Large intestine (tissue), 3 donors: ENCODE results near the gene ASAP2. TPM values are rescaled to one million over a fixed set of nuclear protein-coding genes. Genes with fewer than 3 reads are reported as not detected.

Experiments used
- DNase-seq, 2 donors: peaks; one replicate each; pipeline versions ENCODE4 v3.0.0 to v3.0.0-alpha.2; 2013
- H3K27ac ChIP-seq: one replicate; pipeline ENCODE4 v1.5.1; 2013; ENCODE audit warnings: low read length
- H3K27me3 ChIP-seq: 2 replicates; pipeline ENCODE4 v1.6.1; 2013; ENCODE audit warnings: low read length; ENCODE audit not compliant: control insufficient read depth, insufficient read depth
- H3K36me3 ChIP-seq: 2 replicates; pipeline ENCODE4 v1.6.1; 2013; ENCODE audit warnings: low read length; ENCODE audit not compliant: control insufficient read depth, insufficient read depth
- H3K4me1 ChIP-seq: one replicate; pipeline ENCODE4 v1.6.1; 2013; ENCODE audit warnings: low read length; ENCODE audit not compliant: control insufficient read depth, insufficient read depth
- H3K4me3 ChIP-seq: one replicate; pipeline ENCODE4 v1.5.1; 2013; ENCODE audit warnings: low read length
- H3K9me3 ChIP-seq: one replicate; pipeline ENCODE4 v1.6.1; 2013; ENCODE audit warnings: mild to moderate bottlenecking, low read depth, low read length, moderate library complexity; ENCODE audit not compliant: control insufficient read depth
- WGBS: methylation state at CpG from one replicate; pipeline ENCODE4 v1.1.5; 2013; ENCODE audit warnings: low lambda C conversion rate; ENCODE audit not compliant: insufficient coverage; 5-methylcytosine and 5-hydroxymethylcytosine counted together
- polyA plus RNA-seq: library from polyadenylated mRNA; unstranded; fragments of 120-200 nt; gene quantifications from one replicate; pipeline ENCODE4 v1.2.1, GENCODE V29; 2013

The ASAP2 gene
- polyA plus RNA-seq, 1 donor = 20.0 TPM

DNA sequence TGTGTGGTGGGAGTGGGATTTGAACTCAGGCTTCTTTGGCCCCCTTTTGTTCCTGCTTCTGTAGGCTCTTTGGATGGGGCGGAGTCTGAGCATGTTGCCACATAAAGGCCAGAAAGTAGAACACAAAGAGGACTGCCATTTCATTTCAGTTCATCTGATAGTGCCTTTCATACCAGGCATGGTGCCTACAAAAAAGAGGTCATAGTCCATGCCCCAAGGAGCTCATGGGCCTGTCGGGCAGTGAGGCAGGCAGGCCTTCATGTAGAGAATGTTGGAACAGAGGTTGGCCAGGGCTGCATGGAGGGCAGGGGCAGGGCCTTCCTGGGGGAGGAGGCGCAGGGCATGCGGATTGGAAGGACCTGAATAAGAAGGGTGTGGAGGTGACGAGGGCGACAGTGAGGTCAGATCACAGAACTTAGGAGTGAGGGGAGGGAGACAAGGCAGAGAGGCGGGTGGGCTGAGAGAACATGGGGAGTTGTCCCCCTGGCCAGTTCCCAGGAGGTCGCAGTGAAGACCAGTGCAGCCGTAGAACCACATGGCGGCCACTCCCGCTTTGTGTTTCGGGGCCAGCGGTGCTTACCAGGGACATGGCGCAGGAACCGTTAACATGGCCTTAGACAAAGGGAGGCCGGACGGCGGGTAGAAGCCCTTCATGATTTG, 167.6 kb downstream of the ASAP2 start:
- no peak for DNase-seq
- Histone ChIP-seq H3K27ac (no peak overlapping the region), H3K27me3 (no peaks in the 10 kb centered on the region), H3K36me3 (peaks cover 58% of the 10 kb centered on the region), H3K9me3 (no peaks in the 10 kb centered on the region), H3K4me1 (no peaks in the 10 kb centered on the region), H3K4me3 (no peak overlapping the region)
- WGBS = no CpG with 5 or more reads among the region's 18 CpGs

GRCh38 chr2:9375857-9376428, 169.3 kb downstream of the ASAP2 start:
- Histone ChIP-seq H3K27ac (no peak overlapping the region), H3K4me3 (no peak overlapping the region), H3K36me3 (peaks cover 58% of the 10 kb centered on the region), H3K4me1 (no peaks in the 10 kb centered on the region), H3K27me3 (no peaks in the 10 kb centered on the region), H3K9me3 (no peaks in the 10 kb centered on the region)
- DNase-seq = no peak
- WGBS = no CpG with 5 or more reads among the region's 4 CpGs

- no peak overlapping the region for H3K27ac ChIP-seq
- no peaks in the 10 kb centered on the region for H3K27me3 ChIP-seq
- no peak for DNase-seq
- no peaks in the 10 kb centered on the region for H3K9me3 ChIP-seq
- H3K4me3 ChIP-seq = no peak overlapping the region
- no CpG with 5 or more reads among the region's 9 CpGs for WGBS
- no peaks in the 10 kb centered on the region for H3K4me1 ChIP-seq
- peaks cover 68% of the 10 kb centered on the region for H3K36me3 ChIP-seq
These were observed 171.0 kb downstream of the ASAP2 start for GRCh38 chr2:9377461-9378097.

DNA sequence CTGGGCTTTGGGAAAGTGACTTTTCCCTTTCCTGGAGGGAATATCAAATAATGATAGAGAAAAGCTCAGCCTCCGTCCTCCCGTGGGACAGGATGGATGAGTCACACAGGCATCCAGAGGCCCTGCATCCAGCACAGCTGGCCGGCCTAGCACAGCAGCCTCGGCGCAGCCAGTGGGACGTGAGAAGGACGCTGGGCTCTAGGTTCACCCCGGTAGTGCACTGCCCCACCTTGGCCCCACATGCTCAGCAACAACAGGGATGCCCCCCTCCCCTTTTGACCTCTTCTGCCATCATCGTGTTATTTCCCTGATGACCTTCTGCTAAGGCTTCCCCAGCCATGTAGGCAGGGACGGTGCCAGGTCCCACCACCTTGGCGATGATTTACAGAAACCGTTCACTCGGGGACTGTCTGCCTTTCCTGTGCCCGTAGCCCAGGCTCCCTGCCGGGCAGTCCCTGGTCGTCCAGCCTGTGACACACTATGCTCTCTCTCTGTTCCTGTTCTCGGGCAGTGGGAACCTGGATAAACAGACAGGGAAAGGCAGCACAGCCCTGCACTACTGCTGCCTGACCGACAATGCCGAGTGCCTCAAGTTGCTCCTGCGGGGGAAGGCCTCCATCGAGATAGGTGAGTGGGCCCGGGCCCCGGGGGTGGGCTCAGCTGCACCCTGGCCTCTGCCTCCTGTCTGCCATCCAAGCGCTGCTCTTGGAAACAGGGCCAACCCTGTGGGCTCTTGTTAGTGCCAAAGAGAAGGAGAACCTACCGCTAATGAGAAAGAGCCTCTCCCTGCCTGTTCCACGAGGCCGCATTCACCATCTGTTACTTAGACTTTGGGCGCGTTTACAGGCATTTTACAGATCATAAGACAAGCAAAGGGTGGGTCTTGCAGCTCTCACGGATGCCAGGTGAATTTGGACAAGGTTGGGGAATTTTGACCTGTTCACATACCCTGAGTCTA, 172.1 kb downstream of the ASAP2 start:
- DNase-seq = peak in 1 of 2 donors; percentile 13
- H3K36me3 ChIP-seq = peaks cover 62% of the 10 kb centered on the region
- WGBS = no CpG with 5 or more reads among the region's 30 CpGs

GRCh38 chr2:9379391-9379755, 172.8 kb downstream of the ASAP2 start:
- Histone ChIP-seq H3K36me3 (peaks cover 60% of the 10 kb centered on the region), H3K27ac (no peak overlapping the region)

More for the DNA sequence above, 172.1 kb downstream of the ASAP2 start:
- Histone ChIP-seq H3K27me3 (no peaks in the 10 kb centered on the region), H3K9me3 (no peaks in the 10 kb centered on the region), H3K4me1 (no peaks in the 10 kb centered on the region), H3K4me3 (no peak overlapping the region), H3K27ac (no peak overlapping the region)

DNA sequence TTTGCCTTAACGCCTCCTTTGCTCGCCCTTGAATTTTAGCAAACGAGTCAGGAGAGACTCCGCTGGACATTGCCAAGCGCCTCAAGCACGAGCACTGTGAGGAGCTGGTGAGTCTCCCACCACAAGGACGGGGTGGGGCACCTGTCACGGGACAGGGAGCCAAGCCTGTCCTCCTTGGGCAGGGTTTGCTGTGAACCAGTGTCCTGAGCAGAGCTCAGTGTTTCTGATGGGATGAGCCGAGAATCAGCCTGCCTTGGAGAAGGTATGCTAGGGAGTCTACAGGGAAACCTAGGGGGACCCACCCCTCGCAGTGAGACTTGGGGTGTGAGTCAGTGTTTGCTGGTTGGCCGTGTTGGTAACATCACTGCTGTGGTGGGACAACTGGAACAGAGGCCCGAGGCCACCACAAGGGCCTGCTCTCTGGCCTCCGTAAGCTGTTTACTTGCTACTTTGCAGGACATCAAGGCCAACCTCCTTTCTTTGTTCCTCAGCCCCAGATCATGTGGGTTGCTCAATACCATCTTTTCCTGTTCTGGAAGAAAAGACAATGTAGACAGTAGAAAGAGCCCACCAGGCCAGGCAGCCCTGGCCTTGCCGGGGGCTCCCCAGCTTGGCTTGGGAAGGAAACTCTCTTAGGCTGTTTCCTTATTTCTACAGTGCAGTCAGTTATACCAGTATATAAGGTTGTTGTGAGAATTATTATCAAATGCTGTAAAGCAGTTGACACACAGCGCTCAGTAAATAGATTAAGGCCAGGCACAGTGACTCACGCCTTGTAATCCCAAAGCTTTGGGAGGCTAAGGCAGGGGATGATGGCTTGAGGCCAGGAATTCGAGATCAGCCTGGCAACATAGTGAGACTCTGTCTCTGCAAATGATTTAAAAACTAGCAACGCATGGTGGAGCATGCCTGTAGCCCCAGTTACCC, 174.4 kb downstream of the ASAP2 start:
- Histone ChIP-seq H3K4me3 (no peak overlapping the region), H3K4me1 (no peaks in the 10 kb centered on the region), H3K27me3 (no peaks in the 10 kb centered on the region), H3K36me3 (peaks cover 62% of the 10 kb centered on the region), H3K9me3 (no peaks in the 10 kb centered on the region), H3K27ac (no peak overlapping the region)
- WGBS = no CpG with 5 or more reads among the region's 18 CpGs
- DNase-seq = no peak

More at GRCh38 chr2:9379391-9379755, 172.8 kb downstream of the ASAP2 start:
- H3K27me3 ChIP-seq = no peaks in the 10 kb centered on the region
- DNase-seq = no peak
- no peaks in the 10 kb centered on the region for H3K4me1 ChIP-seq
- WGBS = no CpG with 5 or more reads among the region's 5 CpGs
- no peak overlapping the region for H3K4me3 ChIP-seq
- no peaks in the 10 kb centered on the region for H3K9me3 ChIP-seq

DNA sequence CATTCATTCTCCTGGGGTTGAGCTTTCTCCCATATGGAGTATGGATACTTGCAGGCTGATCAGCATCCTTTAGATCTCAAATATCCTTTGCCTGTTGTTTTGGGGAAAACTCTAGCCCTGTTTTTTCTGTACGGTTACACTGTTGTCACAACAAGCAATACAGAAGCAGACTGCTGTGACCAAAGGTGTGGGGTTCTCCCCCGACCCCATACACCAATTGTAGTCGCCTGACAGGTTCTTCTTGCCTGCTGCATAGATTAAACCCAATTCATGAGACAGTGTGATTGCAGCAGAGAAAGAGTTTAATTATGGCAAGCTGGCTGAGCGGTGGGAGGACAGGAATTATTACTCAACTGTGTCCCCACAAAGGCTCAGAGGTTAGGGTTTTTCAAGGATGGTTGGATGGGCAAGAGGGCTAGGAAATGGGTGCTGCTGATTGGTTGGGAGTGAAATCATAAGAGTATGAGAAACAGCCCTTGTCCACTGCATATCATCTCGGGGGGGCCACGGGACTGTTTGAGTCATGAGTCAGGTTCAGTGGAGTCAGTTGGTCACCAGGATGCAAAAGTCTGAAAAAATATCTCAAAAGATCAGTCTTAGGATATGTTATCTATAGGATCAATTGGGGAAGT, 176.1 kb downstream of the ASAP2 start:
- H3K27me3 ChIP-seq = no peaks in the 10 kb centered on the region
- H3K36me3 ChIP-seq = peaks cover 60% of the 10 kb centered on the region
- no peaks in the 10 kb centered on the region for H3K4me1 ChIP-seq
- H3K4me3 ChIP-seq = no peak overlapping the region
- H3K9me3 ChIP-seq = no peaks in the 10 kb centered on the region
- no peak for DNase-seq
- no peak overlapping the region for H3K27ac ChIP-seq
- WGBS = no CpG with 5 or more reads among the region's 6 CpGs

DNA sequence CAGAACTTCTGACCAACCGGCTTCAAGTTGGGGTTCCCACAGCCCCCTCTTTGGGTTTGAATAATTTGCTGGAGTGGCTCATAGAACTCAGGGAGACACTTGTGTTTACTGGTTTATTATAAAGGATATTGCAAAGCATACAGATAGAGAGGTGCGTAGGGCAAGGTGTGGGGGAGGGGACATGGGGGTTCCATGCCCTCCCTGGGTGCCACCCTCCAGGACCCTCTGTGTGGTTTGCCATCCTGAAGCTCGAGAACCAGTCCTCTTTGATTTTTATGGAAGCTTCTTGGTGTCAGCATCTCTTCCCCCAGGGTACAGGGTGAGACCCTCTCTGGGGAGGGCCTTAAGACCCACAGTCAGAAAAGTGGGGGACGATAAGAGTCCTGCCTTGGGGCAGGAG, 177.9 kb downstream of the ASAP2 start:
- no CpG with 5 or more reads among the region's 4 CpGs for WGBS

DNA sequence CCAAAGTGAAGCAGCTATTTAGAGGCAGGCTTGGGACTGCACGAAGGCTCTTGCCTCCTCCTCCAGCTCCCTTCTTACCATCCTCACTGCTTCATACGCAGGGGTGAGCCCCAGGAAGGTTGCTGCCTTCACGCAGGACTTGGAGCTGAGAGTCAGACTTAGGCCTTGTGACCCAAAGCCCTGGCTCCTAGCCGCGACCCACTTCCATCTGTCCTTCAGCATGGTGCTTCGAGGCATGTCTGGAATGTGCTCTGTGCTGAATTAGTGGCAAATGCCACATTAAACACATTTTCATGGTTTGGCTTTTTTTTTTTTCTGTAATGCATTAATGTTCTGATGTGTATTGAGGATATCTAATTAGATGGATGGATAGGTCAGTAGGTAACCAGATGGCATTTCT, 179.2 kb downstream of the ASAP2 start:
- Histone ChIP-seq H3K4me1 (no peaks in the 10 kb centered on the region), H3K27ac (no peak overlapping the region), H3K27me3 (no peaks in the 10 kb centered on the region), H3K36me3 (peaks cover 70% of the 10 kb centered on the region), H3K9me3 (no peaks in the 10 kb centered on the region), H3K4me3 (no peak overlapping the region)
- no peak for DNase-seq
- 100% methylated on average over 1 of the region's 6 CpGs for WGBS

More for the DNA sequence above, 177.9 kb downstream of the ASAP2 start:
- H3K27me3 ChIP-seq = no peaks in the 10 kb centered on the region
- H3K9me3 ChIP-seq = no peaks in the 10 kb centered on the region
- H3K4me3 ChIP-seq = no peak overlapping the region
- no peak overlapping the region for H3K27ac ChIP-seq
- peaks cover 63% of the 10 kb centered on the region for H3K36me3 ChIP-seq
- DNase-seq = no peak
- H3K4me1 ChIP-seq = no peaks in the 10 kb centered on the region
